ENCODE measurements around the gene MAST4.

MAST4 gene

DNA sequence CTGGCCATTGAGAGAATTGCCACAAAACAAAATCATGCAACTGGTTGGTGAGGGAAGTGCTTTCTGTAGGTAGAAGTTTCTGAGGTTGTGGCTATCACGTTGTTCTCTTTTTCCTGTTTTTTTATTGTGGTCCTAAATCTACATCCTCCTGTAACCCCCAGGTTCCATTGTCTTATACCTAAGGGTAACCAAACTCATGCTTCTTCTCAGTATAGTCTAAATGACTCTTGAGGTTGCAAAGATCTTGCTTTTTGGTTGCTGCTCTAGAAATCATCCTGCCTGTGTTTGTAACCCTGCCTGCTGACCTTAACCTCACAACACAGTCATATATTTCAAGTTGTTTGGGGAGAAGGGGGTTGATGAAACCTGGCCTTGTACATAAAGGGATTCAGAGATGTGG lies 327.3 kb downstream of the MAST4 start:
- no peak for DNase-seq

DNA sequence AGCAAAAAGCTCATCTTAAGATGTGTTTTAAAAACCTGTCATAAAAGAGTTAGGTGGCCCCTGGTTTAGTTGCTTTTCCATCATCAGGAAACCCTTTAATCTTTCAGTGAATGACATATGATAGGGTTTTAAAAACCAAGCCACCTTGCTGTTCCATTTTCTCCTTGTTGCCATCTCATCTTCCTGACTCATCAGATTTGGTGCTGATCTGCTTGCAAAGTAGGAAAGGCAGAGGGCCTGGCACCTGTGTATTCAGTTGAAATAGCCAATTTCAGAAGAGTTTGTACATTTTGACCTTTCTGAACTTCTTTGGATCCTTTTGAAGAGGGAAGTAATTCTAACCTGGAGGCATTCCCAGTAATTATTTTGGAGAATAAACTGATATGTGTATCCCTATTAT lies 327.7 kb downstream of the MAST4 start:
- DNase-seq = no peak

DNA sequence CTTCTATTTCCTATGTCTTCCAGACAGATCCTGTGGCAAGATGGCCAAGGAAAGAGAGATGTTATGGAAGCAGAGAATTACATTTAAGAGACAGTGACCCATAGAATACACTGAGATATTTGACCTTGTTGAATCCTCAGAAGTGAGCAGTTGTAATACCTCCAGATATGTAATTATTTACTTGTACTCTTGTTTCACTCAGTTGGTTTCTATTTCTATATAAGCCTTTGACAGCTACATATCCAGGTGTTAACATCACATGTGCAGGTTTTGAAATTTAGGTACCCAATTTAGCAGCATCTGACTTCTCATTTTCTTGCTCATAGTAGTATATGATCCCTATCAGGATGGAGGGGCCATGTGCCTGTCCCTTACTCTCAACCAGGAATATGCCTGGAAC lies 330.9 kb downstream of the MAST4 start:
- DNase-seq = no peak

DNA sequence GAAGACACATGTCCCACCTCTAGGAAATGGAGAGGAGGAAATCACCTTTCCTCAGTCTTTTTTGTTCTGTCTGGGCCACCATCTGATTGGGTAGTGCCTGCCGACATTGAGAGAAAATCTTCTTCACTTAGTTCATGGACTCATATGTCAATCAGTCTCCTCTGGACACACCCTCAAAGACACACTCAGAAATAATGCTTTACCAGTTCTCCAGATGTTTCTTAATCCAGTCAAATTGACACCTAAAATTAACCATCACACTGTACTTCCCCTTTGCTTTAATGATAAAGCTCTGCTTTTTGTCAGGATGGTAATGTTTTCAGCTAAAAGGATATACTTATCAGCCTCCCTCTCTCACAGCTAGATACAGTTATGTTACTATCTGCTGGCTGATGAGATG lies 333.1 kb downstream of the MAST4 start:
- peak; percentile 23 for DNase-seq

DNA sequence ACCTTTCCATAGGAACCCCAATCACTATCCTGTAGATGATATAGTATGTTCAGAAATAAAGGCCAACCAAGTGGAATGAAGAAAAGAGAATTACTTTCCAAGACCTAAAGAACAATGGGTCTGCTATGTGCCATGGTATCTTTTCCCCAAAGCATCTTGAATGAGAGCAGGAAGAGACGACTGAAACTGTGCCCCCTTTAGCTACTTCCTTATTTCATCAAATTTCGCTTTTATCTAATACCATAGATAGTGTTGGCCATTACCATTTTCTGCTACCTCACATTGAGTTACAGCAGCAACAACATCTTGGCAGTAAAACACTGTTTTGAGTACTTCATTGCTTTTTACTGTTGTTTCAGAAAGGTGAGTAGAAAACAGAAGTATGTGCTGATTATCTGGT lies 333.8 kb downstream of the MAST4 start:
- DNase-seq = no peak

DNA sequence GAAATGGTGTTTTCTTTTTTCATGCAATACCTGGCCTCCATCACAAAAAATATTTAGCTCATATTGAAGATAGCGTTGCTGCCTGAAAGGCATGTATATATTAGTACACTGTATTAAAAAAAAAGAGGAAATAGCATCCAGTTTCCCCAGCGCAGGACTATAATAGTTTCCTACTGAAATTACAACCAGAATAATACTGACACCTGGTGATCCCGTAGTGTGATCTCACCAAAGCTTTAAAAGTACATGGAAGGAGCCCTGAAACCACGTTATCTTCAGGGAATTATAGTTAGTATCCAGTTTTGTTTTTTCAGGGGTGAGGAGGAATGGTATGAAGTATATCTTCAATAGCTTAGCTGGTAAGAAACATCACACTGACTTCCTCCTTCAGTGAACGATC lies 335.5 kb downstream of the MAST4 start:
- DNase-seq = peak; percentile 33

DNA sequence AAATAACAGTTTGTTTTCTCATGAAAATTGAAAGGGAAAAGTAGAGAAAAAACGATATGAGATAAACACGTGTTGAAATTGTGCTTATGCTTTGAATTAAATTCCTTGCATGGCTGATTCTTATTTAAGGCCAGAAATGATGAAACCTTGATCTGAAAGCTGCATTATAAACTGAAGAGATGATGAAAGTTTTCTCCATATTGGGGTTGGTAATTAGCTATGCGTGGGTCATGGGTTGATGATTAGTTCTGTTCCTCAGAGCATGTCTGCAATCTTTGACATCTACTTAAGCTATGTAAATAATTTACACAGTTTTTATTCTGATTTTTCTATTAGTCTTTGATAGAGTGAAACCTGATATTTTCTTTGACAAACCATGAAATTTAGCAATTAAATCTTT lies 336.3 kb downstream of the MAST4 start:
- DNase-seq = peak; percentile 35

DNA sequence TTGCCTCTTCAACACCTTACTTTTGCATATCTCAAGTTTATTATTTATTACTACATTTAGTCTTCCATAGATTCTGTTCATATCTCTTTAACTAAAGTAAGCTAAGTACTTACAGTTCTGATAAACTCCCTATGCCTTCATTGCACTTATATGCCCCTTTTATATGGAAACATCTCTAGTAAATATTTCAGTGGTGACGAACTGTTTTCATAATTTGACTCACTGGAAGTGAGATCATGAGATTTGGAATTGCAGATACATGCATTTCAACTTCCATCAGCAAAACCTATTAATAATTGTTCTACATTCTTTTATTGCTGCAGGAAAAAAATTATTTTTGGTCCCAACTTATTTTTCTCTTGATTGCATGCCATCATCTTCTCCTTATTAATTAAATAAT lies 336.9 kb downstream of the MAST4 start:
- DNase-seq = no peak

DNA sequence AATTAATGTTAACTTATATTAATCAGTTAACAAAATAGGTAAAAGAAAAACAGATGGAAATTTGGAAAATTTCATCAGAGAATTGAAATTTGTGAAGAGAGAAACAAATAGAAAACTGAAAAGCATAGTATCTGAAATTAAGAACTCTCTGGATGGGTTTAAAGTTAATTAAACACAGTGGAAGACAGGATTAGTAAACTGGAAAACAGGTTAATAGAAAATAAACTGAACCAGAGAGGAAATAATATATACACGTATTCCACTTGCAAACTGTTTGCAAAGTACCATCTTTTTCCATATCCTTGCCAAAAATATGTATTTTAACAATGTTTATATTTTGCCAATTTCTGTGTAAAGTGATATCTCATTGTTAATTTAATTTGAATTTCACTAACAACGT lies 342.9 kb downstream of the MAST4 start:
- no peak for DNase-seq

DNA sequence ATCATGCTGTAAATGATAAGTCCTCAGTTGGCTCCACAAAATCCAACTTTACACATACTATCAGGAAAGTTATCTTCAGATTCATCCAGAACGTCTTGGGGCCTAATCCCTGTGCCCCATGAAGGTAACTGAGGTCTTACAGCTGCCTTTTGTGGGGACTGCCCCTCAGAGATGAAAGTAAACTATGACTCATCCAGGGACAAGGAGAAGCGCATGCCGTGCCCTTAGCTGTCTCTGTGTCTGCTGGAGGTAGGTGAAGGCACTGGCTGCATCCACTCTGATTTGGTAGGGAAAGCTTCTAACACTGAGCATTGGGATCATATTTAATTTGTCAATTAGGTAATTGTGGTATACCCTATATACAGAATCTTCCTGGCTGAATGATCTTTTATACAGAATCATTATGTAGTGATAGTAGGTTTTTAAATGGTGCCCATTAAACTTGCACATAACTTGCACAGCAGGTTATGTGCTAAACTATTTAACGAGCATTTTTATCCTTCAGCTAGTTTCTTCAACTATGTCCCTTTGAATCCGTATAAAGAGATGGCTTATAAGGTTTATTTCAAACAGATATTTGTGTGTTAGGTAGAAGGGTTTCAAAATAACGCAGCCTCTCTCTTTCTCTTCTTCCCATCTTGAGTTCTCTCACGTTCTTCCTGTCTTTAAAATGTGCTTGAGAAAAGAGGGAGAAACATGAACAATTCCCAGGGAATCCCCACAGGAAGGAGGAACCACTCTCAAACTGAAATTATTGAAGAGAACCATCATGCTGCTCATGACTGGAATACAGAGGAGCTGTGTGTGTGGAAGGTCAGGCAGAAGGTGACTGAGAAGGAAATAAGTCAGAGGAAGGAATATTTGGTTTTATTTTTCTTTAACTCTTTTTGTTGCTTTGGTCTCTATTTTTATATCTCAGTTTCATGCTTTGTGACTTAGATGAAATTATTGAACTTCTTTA lies 349.5 kb downstream of the MAST4 start:
- DNase-seq = no peak

DNA sequence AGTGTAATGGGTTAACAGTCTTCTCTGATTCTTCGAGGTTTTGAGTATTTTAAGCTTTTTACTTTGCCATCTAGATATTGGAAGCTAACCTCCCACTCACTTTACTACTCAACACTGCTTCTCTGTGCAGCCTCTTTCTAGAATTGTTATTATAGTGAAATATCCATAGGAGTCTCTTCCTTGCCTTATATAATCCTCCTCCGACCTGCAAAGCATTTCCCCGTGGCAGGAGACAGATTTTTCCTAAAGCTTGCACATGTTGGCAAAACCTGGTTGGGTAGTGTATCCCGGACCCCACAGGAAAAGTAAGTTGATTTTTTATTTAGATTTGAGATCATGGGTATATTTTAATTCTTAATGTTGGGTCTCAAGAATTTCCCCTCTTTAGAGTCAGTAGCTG lies 351.3 kb downstream of the MAST4 start:
- no peak for DNase-seq

DNA sequence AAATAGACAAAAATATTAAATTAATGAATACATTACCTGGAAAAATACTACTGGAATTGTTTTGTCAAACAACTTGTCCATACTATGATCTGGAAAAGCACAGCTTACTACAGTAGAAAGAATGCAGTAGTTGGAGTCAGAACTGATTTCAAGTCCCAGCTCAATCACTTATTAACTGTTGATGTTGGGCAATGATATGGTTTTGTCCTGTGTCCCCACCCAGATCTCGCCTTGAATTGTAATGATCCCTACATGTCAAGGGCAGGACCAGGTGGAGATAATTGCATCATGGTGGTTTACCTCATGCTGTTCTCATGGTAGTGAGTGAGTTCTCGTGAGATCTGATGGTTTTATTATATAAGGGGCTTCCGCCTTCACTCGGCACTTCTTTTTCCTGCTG lies 352.9 kb downstream of the MAST4 start:
- no peak for DNase-seq

DNA sequence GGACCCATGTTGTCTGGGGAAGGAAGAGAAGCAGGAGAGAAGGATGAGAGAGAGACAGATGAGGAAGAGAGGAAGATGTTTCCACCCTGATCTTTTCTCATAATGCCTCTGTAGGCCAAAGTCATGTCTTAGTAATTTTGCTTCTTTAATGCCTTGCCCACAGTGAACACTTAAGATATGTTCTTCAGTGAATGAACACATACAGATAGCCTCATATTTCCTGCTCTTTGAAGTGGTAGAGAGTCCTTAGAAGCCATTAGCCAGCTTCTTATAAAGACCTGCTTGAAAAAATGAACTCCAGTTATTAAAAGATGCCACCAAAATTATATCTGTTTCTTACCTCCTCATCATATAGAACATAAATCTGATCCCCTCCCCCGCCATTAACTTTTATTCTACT lies 356.0 kb downstream of the MAST4 start:
- no peak for DNase-seq

DNA sequence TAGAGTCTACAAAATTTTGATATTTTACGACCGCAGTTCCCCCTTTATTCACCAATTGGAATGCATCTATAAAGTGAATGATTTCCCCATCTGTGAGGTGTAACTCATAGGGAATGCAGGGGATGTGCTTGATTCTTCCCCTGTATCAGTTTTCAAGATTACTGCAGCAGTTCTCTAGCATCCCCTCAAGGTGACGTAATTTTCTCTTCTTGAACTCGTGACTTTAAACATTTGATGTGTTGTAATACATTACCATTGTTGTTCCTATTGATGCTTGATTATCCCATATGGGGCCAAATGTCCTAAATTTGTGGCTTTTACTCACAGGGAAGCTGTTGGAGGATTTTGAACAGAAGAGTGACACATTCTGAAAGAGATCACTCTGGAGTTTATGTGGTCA lies 360.2 kb downstream of the MAST4 start:
- DNase-seq = no peak

DNA sequence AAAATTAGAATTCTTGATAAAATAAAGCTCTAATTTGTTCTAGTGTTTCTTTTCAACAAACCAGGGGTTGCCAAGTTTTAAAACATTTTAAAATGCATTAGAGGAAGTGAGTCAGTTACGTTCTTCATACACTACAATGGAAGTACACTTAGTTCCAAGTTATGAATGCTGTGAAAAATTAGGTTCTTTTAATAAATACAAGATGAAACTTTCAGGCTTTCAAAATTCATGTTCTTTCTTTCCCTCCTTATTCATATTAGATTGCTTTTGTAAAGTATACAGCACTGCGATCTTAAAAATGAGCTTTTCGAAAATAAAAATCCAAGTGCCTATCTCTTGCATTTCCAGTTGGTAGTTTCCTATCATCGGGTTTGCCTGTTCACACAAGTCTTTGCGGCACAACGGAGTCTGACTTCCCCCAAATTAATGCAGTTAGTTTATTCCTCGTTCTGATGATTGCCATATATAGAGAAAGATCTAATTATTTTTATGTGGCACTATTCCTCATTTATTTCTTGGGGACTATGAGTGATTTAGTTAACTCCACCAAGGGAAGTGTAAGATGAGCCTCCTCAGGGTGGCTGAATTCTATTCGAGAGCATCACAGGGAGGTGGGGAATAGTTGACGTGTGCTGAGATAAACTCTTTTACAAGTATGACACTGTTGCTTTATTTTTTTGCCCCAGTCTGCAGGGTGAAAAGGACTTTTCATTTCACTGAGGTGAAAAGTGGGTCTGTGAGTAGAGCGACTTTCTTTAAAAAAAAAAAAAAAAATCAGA lies 362.2 kb downstream of the MAST4 start:
- no peak for DNase-seq

DNA sequence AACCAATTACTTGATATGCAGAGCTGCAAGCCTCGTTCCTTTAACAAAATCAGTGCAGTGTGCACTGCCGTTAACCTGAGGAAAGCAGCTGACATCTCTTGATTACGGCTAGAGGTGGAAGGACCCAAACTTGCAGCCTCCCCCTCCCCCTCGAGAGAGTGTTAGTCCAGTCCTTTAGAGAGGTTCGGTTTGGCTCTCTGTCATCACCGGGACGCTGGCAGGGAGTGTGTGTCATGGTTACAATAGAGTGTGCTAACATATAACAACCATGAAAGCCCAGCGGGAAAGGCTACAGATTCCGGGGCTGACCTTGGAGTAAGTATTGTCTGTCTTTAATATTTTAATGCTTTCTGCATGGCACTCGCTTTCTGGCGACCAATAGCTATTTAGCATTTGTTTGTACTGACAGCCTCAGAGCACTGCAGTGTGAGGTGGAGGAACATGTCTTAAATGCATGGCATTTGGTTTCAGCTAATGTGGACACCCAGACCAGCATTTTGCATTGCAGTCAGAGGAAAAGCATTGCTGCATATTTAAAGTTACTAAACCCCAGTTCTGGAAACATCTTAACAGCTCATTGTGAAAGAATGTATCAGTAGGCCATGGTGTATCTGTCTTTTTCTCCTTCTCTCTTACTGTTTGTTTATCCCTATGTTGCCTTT lies 362.9 kb downstream of the MAST4 start:
- DNase-seq = no peak

DNA sequence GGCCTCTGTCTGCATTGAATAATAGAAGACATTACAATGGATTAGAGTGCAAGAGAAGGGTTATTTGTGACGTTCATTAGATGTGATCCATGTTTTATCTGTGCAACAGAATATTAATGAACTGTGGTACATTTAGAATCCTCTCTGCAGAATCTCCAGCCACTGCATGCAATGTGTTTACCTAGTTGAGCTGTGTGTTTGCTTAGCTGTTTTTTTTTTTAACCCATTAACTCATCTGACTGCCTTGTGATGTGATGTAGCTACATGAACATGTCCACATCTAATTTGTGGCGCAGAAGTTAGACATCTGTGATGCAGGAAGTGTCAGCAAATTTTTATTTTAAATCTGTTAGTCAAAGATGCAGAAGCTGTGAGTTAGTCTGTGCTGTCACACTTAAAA lies 363.5 kb downstream of the MAST4 start:
- DNase-seq = no peak

DNA sequence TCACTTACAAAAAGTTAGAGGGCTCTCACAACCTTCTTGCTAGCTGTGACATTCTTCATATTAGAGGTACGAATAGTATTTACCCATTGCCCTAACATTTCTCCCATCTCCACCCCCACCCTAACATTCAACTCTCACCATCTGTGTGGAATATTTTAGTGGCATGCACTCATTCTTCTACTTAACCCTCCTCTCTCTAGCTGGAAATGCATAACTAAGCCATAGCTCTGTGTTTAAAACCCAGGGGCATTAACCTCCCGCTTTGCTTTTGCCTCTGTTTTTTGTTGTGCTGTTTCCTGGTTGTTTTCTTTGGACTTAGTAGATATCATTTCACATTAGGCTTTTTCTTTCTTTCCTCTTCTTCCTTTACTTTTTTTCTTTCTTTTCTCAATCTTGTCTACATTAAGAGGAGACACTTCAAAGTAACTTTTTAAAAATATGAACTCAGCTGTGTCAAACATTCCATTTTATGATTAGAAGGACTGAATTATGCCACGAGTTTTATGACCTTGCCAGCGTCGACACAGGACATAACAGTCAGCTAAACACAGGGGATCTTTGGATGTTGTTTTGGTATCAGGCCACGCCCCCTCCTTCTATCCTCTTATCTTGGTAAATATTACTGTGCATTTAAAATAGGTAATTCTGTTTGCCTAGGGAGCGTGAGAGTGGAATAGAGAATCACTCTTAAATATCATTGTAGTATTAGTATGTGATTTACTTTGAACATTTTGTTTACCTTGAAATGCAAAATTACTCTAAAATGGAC lies 364.4 kb downstream of the MAST4 start:
- no peak for DNase-seq

DNA sequence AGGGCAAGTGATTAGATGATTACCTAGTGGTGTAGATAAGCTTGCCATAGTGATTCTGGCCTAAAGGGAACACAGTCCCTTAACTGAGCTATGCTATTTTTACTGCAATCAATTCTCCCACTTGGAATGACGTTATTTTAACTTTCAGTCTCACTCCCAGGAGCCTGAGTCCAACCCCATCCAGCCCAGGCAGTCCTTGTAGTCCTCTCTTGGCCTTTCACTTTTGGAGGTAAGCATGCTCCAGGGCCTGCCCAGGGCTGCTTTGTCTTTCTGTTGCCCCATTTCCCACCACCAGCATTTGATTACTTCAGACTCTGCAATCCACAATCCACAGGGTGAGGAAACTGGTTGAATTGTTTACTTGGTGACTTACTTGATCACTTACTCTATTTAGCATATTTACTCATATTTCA lies 367.4 kb downstream of the MAST4 start:
- peak; percentile 60 for DNase-seq

DNA sequence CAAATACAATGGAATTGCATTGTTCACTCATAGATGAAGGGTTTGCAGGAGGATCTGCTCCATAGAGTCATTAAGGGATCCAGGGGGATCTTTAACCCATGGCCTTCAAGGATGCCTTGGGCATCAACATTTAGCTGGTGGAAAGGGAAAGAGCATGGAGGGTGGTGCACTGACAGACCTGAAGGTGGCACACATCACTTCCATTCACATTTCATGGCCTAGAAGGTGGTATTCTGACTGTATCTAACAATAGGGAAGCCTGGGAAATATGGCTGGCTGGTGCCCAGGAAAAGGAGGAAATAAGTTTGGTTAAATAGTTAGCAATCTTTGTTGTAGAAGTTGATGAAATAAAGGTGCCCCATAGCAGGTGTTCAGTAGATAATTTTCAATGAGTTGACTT lies 370.2 kb downstream of the MAST4 start:
- DNase-seq = no peak

DNA sequence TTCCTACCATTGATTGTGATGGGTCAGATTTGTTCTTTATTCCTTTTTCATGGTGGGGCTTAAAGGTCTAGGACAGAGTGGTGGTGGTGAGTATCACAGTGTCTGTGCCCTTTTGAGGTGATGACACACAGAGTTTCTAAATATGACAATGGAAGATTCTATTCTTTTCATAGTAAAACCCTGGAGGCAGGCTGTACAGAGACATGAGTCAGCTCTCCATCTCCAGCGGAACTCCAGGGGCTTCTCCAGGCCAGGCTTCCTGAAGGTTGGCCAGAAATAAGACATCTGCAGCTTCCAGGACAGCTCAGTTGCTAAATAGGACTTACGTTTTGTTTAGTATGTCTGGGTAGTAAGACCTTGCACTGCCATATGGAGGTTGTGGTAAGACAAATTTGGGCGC lies 370.9 kb downstream of the MAST4 start:
- no peak for DNase-seq

DNA sequence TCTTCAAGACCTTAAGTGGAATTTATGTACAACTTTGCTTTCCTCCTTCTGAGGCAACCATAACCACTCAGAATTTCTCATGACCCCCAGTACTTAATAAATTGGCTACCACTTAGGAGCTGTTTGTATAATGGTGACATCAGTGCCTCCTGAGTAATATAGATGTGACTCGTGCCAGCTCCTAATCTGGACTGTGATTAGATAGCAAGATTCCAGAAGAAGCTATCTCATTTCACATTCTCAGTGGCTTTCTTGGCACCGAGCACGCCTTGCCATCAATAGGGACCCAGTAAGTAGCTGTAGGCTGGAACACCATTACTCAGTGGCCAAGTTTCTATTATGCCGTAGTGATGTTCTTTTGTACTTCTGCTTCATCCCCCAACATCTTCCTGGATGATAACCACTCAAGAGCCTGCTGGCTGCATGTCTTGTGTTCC lies 371.7 kb downstream of the MAST4 start:
- DNase-seq = no peak

DNA sequence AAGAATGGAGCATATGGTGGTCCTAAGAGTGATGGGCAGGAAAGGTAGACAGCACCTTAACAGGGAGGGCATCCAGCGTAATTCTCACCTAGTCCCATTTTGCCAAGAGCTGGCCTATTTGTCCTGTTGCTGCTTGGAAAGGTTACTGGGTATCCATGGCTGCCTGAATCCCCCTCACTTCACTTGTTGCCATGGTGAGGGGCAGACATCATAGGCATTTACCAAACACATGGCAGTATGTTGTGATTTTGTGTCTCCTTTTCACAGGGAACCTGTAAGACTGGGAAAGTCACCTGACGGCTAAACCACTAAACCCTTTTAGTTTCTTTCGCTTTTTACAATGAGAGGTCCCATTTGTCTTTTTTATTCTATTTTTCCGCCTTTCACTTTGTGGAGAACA lies 373.3 kb downstream of the MAST4 start:
- no peak for DNase-seq
